ENCODE results near the gene FOXN1.

GRCh38 chr17:28475151-28475900, 30.8 kb upstream of the FOXN1 start:
- no peak for TF ChIP-seq CTCF (conservative IDR thresholded peaks at IDR 0.05; ENCODE audit: low read length)
- TF ChIP-seq EZH2phosphoT487 (IDR thresholded peaks at IDR 0.05; ENCODE audit: borderline replicate concordance) = no peak

Measured in Loucy (cell line).